ENCODE data around the gene RPS28. TPM values are rescaled to one million over a fixed set of nuclear protein-coding genes. Genes with fewer than 3 reads are reported as not detected.
"Not testable (repeated sequence)": the region's sequence is repeated elsewhere in the genome, so short reads cannot be mapped to it uniquely, and the experiment has no call there.

Gene RPS28
- polyA plus RNA-seq (2011; rRNA removed) (371 and 525 TPM in 2 replicates), polyA minus RNA-seq (2011; rRNA and poly(A)+ RNA removed) (349 and 391 TPM in 2 replicates)

GRCh38 chr19:8321067-8321985 is at the start of gene RPS28, which contains the start of gene NDUFA7:
Gene RPS28, plus strand, starts transcription at chr19:8321496. Its CDS starts 35 bp downstream, at chr19:8321531.
Gene NDUFA7, minus strand, starts transcription at chr19:8321375. Its CDS starts 17 bp downstream, at chr19:8321358.
- no peaks in the 10 kb centered on the region for H3K27me3 ChIP-seq (ENCODE audit: control insufficient read depth, insufficient read depth, low read length)
- DNase-seq (ENCODE audit: low read depth) = peak; percentile 59
- TF ChIP-seq CTCF (IDR thresholded peaks at IDR 0.05; ENCODE audit: insufficient read depth, low read depth, low read length) = peak; percentile 32; the same call in 1 of the 2 replicates
- peaks cover 8% of the 10 kb centered on the region for H3K36me3 ChIP-seq (ENCODE audit: control insufficient read depth, insufficient read depth, low read length)
- CTCF ChIA-PET = interaction anchor here (0.8 to 1.5 kb wide), 3 partner anchors 11 to 14 kb away, joined by 3 to 4 read pairs (median 3); no protein-coding TSS in a partner anchor
- peak within 1 kb of the TSS; percentile 62 for H3K4me3 ChIP-seq (ENCODE audit: low read depth, low read length)
- POLR2A ChIA-PET = interaction anchor here (0.5 kb wide), 1 partner anchor 116 kb away, joined by 18 read pairs; no protein-coding TSS in a partner anchor

GRCh38 chr19:8276508-8276907 is 44.8 kb upstream of the RPS28 start:
- CTCF ChIA-PET; H3K4me3 ChIP-seq (ENCODE audit: low read depth, low read length); H3K27me3 ChIP-seq (ENCODE audit: control insufficient read depth, insufficient read depth, low read length); H3K36me3 ChIP-seq (ENCODE audit: control insufficient read depth, insufficient read depth, low read length); POLR2A ChIA-PET; DNase-seq (ENCODE audit: low read depth): not testable (repeated sequence)

- CTCF ChIA-PET; POLR2A ChIA-PET; H3K36me3 ChIP-seq (ENCODE audit: control insufficient read depth, insufficient read depth, low read length): not testable (repeated sequence)
Measured at GRCh38 chr19:8291337-8291736, 30.0 kb upstream of the RPS28 start.

GRCh38 chr19:8302357-8302691 is 19.0 kb upstream of the RPS28 start:
- TF ChIP-seq CTCF (IDR thresholded peaks at IDR 0.05; ENCODE audit: insufficient read depth, low read depth, low read length) = no peak

More at GRCh38 chr19:8291337-8291736, 30.0 kb upstream of the RPS28 start:
- not testable (repeated sequence) for H3K27me3 ChIP-seq (ENCODE audit: control insufficient read depth, insufficient read depth, low read length); DNase-seq (ENCODE audit: low read depth); H3K4me3 ChIP-seq (ENCODE audit: low read depth, low read length)

GRCh38 chr19:8302734-8303133 is 18.6 kb upstream of the RPS28 start:
- H3K36me3 ChIP-seq (ENCODE audit: control insufficient read depth, insufficient read depth, low read length) = no peaks in the 10 kb centered on the region
- TF ChIP-seq CTCF (IDR thresholded peaks at IDR 0.05; ENCODE audit: insufficient read depth, low read depth, low read length) = no peak
- DNase-seq (ENCODE audit: low read depth) = no peak
- H3K4me3 ChIP-seq (ENCODE audit: low read depth, low read length) = no peak overlapping the region
- ChIA-PET POLR2A (no interaction called here), CTCF (interaction anchor here (0.9 kb wide), 1 partner anchor 33 kb away, joined by 5 read pairs; no protein-coding TSS in a partner anchor)
- no peaks in the 10 kb centered on the region for H3K27me3 ChIP-seq (ENCODE audit: control insufficient read depth, insufficient read depth, low read length)

More at GRCh38 chr19:8302357-8302691, 19.0 kb upstream of the RPS28 start:
- no peaks in the 10 kb centered on the region for H3K27me3 ChIP-seq (ENCODE audit: control insufficient read depth, insufficient read depth, low read length)
- H3K4me3 ChIP-seq (ENCODE audit: low read depth, low read length) = no peak overlapping the region
- POLR2A ChIA-PET = no interaction called here
- no peak for DNase-seq (ENCODE audit: low read depth)
- H3K36me3 ChIP-seq (ENCODE audit: control insufficient read depth, insufficient read depth, low read length) = no peaks in the 10 kb centered on the region
- CTCF ChIA-PET = interaction anchor here (0.7 to 1.0 kb wide), 3 partner anchors 32 to 278 kb away, joined by 3 to 5 read pairs (median 4); no protein-coding TSS in a partner anchor
